Parathyroid adenoma (tissue), 2 donors: ENCODE results near the gene EPHA1.

Experiments
- H2AFZ ChIP-seq: fragments of 300-600 bp; sonication (generic); one replicate; pipeline ENCODE4 v1.7.0; 2017; ENCODE audit warnings: antibody characterized with exemption, mild to moderate bottlenecking
- H3K27ac ChIP-seq: fragments of 300-600 bp; sonication (generic); one replicate; pipeline ENCODE4 v1.7.0; 2017
- H3K27me3 ChIP-seq: fragments of 300-600 bp; sonication (generic); one replicate; pipeline ENCODE4 v1.7.0; 2017; ENCODE audit warnings: low read length; ENCODE audit not compliant: control insufficient read depth, insufficient read depth
- H3K36me3 ChIP-seq: fragments of 300-600 bp; sonication (generic); one replicate; pipeline ENCODE4 v1.7.0; 2017; ENCODE audit warnings: low read length; ENCODE audit not compliant: control insufficient read depth, insufficient read depth
- H3K4me1 ChIP-seq: fragments of 300-600 bp; sonication (generic); one replicate; pipeline ENCODE4 v1.7.0; 2017; ENCODE audit warnings: control low read depth
- H3K4me2 ChIP-seq: fragments of 300-600 bp; sonication (generic); one replicate; pipeline ENCODE4 v1.7.0; 2017; ENCODE audit warnings: low read length
- H3K4me3 ChIP-seq: fragments of 300-600 bp; sonication (generic); one replicate; pipeline ENCODE4 v1.7.0; 2017; ENCODE audit warnings: low read depth, low read length
- H3K79me2 ChIP-seq: fragments of 300-600 bp; sonication (generic); one replicate; pipeline ENCODE4 v1.7.0; 2017; ENCODE audit warnings: control low read depth
- H3K9ac ChIP-seq: fragments of 300-600 bp; sonication (generic); one replicate; pipeline ENCODE4 v1.7.0; 2017; ENCODE audit warnings: mild to moderate bottlenecking
- H3K9me3 ChIP-seq: fragments of 300-600 bp; sonication (generic); one replicate; pipeline ENCODE4 v1.7.0; 2017; ENCODE audit warnings: low read length; ENCODE audit not compliant: control insufficient read depth
- TF ChIP-seq, protein P1 (sequence below): fragments of 300-600 bp; sonication (generic); IDR thresholded peaks from one replicate; pipeline ENCODE4 v1.7.0; 2017; ENCODE audit warnings: antibody characterized with exemption, mild to moderate bottlenecking
- donor health status: primary hyperparathyroidism.

EPHA1 gene

DNA sequence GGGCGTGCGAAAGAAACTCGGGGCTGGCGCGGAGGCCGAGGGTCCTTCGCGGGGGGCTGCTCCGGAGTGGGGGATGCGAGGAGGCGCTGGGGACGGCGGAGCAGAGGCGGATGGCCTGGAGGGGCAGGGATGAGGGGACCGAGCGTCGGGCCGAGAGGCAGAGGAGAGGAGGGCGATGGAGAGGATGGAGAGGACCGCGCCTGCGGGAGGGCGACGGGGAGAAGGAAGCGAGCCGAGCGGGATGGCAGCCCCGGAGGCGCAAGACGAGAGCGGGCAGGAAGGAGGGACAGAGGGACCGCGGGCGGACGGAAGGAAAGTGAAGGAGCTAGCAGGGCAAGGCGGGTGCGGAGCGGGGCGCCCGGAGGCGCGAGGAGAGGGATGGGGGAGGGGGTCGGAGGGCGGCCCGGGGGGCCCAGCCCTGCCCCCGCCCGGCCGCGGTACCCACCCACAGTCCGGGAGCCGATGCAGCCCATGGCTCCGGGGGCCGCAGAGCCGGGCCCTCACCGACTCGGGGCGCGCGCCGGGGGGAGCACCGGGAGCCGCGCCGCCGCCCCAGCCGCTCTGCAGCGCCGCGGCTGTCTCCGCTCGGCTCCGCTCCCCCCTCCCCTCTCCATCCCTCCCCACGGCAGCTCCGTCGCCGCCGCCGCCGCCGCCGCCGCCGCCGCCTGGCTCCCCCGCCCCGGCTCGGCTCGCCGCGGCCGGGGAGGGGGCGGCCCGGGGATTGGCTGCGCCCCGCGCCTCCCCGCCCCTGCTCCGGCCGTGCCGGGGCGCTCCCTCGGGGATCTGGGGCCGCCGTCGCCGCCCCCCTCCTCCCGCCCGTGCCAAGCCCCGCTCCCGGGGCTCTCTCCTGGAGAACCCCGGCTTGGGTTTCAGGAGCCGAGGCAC lies 46.3 kb downstream of the EPHA1 start, which contains the start of gene FAM131B:
FAM131B (minus strand) TSS at position 583 of the 885 bp plus-strand sequence; CDS start at position 473, 110 bp downstream.
- Histone ChIP-seq H3K9me3 (no peaks in the 10 kb centered on the region), H3K27ac (no peak within 1 kb of the TSS), H3K27me3 (no peaks in the 10 kb centered on the region), H3K79me2 (no peaks in the 10 kb centered on the region), H3K4me1 (no peaks in the 10 kb centered on the region), H2AFZ (peak within 1 kb of the TSS; percentile 74), H3K4me2 (peak within 1 kb of the TSS; percentile 88), H3K36me3 (no peaks in the 10 kb centered on the region), H3K9ac (no peak within 1 kb of the TSS), H3K4me3 (peak within 1 kb of the TSS; percentile 47)
- TF ChIP-seq, protein P1, sequence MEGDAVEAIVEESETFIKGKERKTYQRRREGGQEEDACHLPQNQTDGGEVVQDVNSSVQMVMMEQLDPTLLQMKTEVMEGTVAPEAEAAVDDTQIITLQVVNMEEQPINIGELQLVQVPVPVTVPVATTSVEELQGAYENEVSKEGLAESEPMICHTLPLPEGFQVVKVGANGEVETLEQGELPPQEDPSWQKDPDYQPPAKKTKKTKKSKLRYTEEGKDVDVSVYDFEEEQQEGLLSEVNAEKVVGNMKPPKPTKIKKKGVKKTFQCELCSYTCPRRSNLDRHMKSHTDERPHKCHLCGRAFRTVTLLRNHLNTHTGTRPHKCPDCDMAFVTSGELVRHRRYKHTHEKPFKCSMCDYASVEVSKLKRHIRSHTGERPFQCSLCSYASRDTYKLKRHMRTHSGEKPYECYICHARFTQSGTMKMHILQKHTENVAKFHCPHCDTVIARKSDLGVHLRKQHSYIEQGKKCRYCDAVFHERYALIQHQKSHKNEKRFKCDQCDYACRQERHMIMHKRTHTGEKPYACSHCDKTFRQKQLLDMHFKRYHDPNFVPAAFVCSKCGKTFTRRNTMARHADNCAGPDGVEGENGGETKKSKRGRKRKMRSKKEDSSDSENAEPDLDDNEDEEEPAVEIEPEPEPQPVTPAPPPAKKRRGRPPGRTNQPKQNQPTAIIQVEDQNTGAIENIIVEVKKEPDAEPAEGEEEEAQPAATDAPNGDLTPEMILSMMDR: no peak

DNA sequence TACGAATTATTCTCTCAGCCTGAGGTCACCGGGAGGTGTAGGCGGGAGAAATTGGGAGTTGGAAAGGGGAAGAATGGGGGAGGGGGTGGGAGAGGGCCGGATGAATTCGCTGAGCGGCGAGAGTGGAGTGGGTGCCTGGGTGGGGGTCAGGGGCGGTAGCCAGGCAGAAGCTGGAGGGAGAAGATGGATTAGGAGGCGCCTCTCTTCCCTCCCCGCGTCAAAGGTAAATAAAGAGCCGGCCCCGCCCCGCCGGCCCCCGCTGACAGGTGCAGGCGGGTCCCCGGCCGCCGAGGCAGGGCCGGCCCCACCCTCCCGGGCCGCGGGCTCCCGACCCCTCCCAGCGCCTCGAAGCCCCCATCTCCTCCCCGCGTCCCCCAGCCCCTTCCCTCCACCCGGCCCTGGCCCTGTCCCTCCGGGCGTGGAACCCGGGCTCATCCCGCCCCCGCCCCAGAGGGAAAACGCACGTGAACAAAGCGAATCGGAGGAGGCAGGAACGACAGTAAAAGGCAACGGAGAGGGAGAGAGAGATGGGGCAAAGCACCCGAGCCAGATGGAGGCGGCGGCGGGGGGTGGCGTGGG lies 47.0 kb downstream of the EPHA1 start:
- no peak overlapping the region for H3K9ac ChIP-seq
- H3K27me3 ChIP-seq: no peaks in the 10 kb centered on the region

DNA sequence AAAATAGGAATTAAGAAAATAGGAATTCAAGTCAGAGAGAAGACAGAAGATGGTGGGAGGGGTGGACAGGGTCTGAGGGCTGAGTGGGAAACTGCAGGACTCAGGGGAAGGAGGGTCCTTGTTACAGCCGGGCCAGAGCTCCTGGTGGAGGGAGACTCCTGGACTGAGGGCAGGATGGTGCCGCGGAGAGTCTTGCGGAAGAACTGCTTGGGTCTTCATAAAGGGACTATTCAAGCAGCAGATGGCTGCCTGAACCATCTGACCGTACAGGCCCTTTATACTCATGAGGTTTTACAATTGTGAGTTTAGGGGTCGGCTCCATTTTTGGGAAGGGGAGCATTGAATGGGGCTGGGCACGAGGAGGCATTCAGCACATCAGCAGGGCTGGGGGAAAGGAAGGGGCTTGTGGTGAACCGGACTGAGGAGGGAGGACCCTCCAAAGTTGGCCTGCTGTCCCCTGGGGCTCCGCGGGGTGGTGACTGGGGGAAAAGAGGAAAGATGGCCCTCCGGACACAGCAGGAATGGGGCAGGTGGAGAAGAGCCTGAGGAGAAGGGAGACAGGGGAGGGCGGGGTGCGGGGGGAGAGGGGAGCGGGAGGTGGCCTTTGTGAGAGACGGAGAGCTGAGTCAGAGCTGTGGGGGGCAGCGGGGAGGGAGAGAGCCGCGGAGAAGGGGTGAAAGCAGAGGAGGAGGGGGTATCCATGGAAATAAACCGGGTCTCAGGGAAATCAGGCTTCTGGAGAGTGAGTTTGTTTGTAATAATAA lies 47.7 kb downstream of the EPHA1 start:
- Histone ChIP-seq H3K79me2 (no peaks in the 10 kb centered on the region), H3K9me3 (no peaks in the 10 kb centered on the region), H3K9ac (no peak overlapping the region), H3K27me3 (no peaks in the 10 kb centered on the region), H3K27ac (no peak overlapping the region), H3K36me3 (no peaks in the 10 kb centered on the region), H3K4me2 (no peak overlapping the region), H2AFZ (no peak overlapping the region), H3K4me1 (no peaks in the 10 kb centered on the region), H3K4me3 (no peak overlapping the region)
- TF ChIP-seq, protein P1: no peak

More for the DNA sequence above, 47.0 kb downstream of the EPHA1 start:
- Histone ChIP-seq H3K9me3 (no peaks in the 10 kb centered on the region), H3K27ac (no peak overlapping the region), H3K4me1 (no peaks in the 10 kb centered on the region), H3K4me3 (peak overlapping the region; percentile 47), H2AFZ (peak overlapping the region; percentile 74), H3K4me2 (peak overlapping the region; percentile 88), H3K79me2 (no peaks in the 10 kb centered on the region), H3K36me3 (no peaks in the 10 kb centered on the region)
- TF ChIP-seq, protein P1: no peak

DNA sequence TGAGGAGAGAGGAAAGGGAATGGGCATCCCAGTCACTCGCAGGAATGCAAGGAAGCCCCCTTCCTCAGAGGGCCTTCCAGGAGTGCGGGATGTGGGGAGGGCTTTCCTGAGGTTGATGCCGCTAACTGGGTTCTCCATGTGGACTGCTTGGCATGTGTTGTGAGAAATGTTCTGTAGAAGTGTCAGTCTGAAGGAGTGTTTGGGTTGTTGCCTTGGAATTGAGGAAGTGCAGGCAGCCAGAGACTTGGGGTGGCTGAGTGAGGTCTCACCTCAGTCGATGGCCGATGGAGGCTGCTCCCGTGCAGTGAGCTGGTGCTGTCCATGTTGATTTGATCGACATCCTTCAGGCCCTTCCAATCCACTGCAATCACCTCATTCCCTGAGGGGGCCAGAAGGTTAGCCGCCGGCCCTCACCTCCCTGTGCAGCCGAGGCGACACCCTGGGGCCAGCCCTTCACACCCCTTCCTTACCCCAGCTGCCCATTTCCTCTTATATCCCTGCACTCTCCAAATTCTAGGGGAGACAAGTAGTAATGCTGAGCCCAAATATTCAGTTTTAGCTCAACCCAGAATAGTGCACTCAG lies 48.8 kb downstream of the EPHA1 start:
- Histone ChIP-seq H3K4me2 (no peak overlapping the region), H3K9me3 (no peaks in the 10 kb centered on the region), H3K36me3 (no peaks in the 10 kb centered on the region), H3K79me2 (no peaks in the 10 kb centered on the region), H3K27me3 (no peaks in the 10 kb centered on the region), H3K9ac (no peak overlapping the region), H2AFZ (no peak overlapping the region), H3K4me3 (no peak overlapping the region), H3K4me1 (no peaks in the 10 kb centered on the region), H3K27ac (no peak overlapping the region)
- TF ChIP-seq, protein P1: no peak
